Sigmoid colon (tissue), 7 donors: Measurements from ENCODE around the gene BHMT2. TPM values are rescaled to one million over a fixed set of nuclear protein-coding genes. Genes with fewer than 3 reads are reported as not detected.

Experiments
- DNase-seq: peaks from one replicate; pipeline ENCODE4 v3.0.0-alpha.2; 2019
- H3K27ac ChIP-seq, 4 donors: fragments of 200-600 bp; sonication (generic); one replicate each; pipeline ENCODE4 v1.5.1; 2016 to 2019; ENCODE audit warnings: mild to moderate bottlenecking in 1 of 4
- H3K27me3 ChIP-seq, 3 donors: fragments of 200-600 bp; sonication (generic); one replicate each; pipeline ENCODE4 v1.5.1; 2019; ENCODE audit warnings: mild to moderate bottlenecking in 1 of 3
- H3K36me3 ChIP-seq, 4 donors: fragments of 200-600 bp; sonication (generic); one replicate each; pipeline ENCODE4 v1.5.1; 2016 to 2019
- H3K4me1 ChIP-seq, 4 donors: fragments of 200-600 bp; sonication (generic); one replicate each; pipeline ENCODE4 v1.5.1; 2017 to 2019
- H3K4me3 ChIP-seq, 4 donors: fragments of 200-600 bp; sonication (generic); one replicate each; pipeline ENCODE4 v1.5.1; 2017 to 2019; ENCODE audit warnings: mild to moderate bottlenecking in 2 of 4, moderate library complexity in 1 of 4
- H3K9me3 ChIP-seq, 4 donors: fragments of 200-600 bp in 3 of 4; sonication (generic) in 3 of 4; one replicate each; pipeline versions ENCODE4 v1.5.1 to v1.6.1; 2013 to 2019
- CTCF ChIP-seq, 4 experiments: fragments of 450-650 bp in 3 of 4; fragments of 200-600 bp in 1 of 4; IDR thresholded peaks; one replicate each; pipeline ENCODE4 v1.5.1; 2016 to 2019; ENCODE audit warnings: antibody characterized with exemption in 4 of 4, mild to moderate bottlenecking in 3 of 4, moderate library complexity in 2 of 4
- EP300 ChIP-seq, 4 donors: sonication (generic); formaldehyde crosslinking; IDR thresholded peaks; one replicate each; pipeline ENCODE4 v1.6.1; 2017; ENCODE audit warnings: antibody characterized with exemption in 4 of 4
- POLR2A ChIP-seq, 2 donors: fragments of 450-650 bp; IDR thresholded peaks; one replicate each; pipeline ENCODE4 v1.6.1; 2016; ENCODE audit warnings: antibody characterized with exemption in 2 of 2, mild to moderate bottlenecking in 2 of 2, moderate library complexity in 2 of 2
- POLR2AphosphoS5 ChIP-seq, 4 donors: sonication (generic); formaldehyde crosslinking; IDR thresholded peaks; one replicate each; pipeline ENCODE4 v1.6.1; 2017; ENCODE audit warnings: antibody characterized with exemption in 4 of 4
- WGBS, 2 donors: extraction: QIAGEN DNeasy Blood & Tissue Kit; methylation state at CpG; one replicate each; pipeline ENCODE4 v1.1.7; 2013; 5-methylcytosine and 5-hydroxymethylcytosine counted together
- intact Hi-C: fragments of 100-400 bp; cut with DNase I; formaldehyde crosslinking; loops from one replicate; pipeline ENCODE4 v1.15.1; 2023
- polyA plus RNA-seq, 3 donors: library from polyadenylated mRNA; stranded (reverse); fragments of 200-250 nt; gene quantifications; one replicate each; pipeline ENCODE4 v1.2.3, GENCODE V29; 2013
- total RNA-seq, 4 donors: library from RNA; depleted of rRNA; stranded (reverse); fragments of >200 nt; gene quantifications; one replicate each; pipeline ENCODE4 v1.1.0, GENCODE V29; 2016
- donor health status: healthy with polysubstance abuse.
- donor health status: Bipolar disorder and iron deficiency.
- donor health status: healthy.

The BHMT2 gene
- total and polyA plus RNA-seq, 7 donors = 0.86 to 37.5 (median 12.1) TPM

- DNase-seq = no peak
- H3K4me1 ChIP-seq = peaks cover 0 to 11% (median 0%) of the 10 kb centered on the region in 4 donors
- no peaks in the 10 kb centered on the region for H3K36me3 ChIP-seq
- H3K9me3 ChIP-seq = no peaks in the 10 kb centered on the region
- no peak overlapping the region for H3K27ac ChIP-seq
- no peak overlapping the region for H3K4me3 ChIP-seq
- WGBS, 2 donors = 25 to 61% methylated on average over 3 of the region's 3 CpGs
- TF ChIP-seq CTCF (IDR thresholded peaks at IDR 0.05) (no peak), EP300 (IDR thresholded peaks at IDR 0.05) (no peak), POLR2AphosphoS5 (IDR thresholded peaks at IDR 0.05) (no peak), POLR2A (IDR thresholded peaks at IDR 0.05) (no peak)
- no peaks in the 10 kb centered on the region for H3K27me3 ChIP-seq
- intact Hi-C loops = no loop called here
Measured at GRCh38 chr5:79093762-79094161, 24.2 kb downstream of the BHMT2 start.

- no peak for DNase-seq
- no peak for TF ChIP-seq POLR2A (IDR thresholded peaks at IDR 0.05)
- no peak for TF ChIP-seq CTCF (IDR thresholded peaks at IDR 0.05)
- no peak for TF ChIP-seq POLR2AphosphoS5 (IDR thresholded peaks at IDR 0.05)
- no peak for TF ChIP-seq EP300 (IDR thresholded peaks at IDR 0.05)
- Histone ChIP-seq H3K4me3 (no peak overlapping the region), H3K4me1 (peaks cover 0 to 21% (median 9%) of the 10 kb centered on the region in 4 donors), H3K27ac (no peak overlapping the region), H3K36me3 (no peaks in the 10 kb centered on the region), H3K9me3 (no peaks in the 10 kb centered on the region), H3K27me3 (no peaks in the 10 kb centered on the region)
- intact Hi-C loops = no loop called here
- WGBS, 2 donors = 95 to 99% methylated on average over 2 of the region's 2 CpGs
Measured at GRCh38 chr5:79105868-79106267, 36.3 kb downstream of the BHMT2 start.

- Histone ChIP-seq H3K4me1 (peaks cover 0 to 27% (median 10%) of the 10 kb centered on the region in 4 donors), H3K4me3 (no peak overlapping the region), H3K36me3 (no peaks in the 10 kb centered on the region), H3K27me3 (peaks cover 8 to 11% (median 9%) of the 10 kb centered on the region in 3 donors), H3K9me3 (no peaks in the 10 kb centered on the region), H3K27ac (peak overlapping the region in 1 of 4 donors; percentile 22)
- intact Hi-C loops = no loop called here
- TF ChIP-seq POLR2A (IDR thresholded peaks at IDR 0.05) (no peak), POLR2AphosphoS5 (IDR thresholded peaks at IDR 0.05) (no peak), CTCF (IDR thresholded peaks at IDR 0.05) (no peak), EP300 (IDR thresholded peaks at IDR 0.05) (no peak)
- 58 to 83% methylated on average over 7 of the region's 7 CpGs for WGBS, 2 donors
- no peak for DNase-seq
Measured at GRCh38 chr5:79107020-79107796, 37.6 kb downstream of the BHMT2 start.

GRCh38 chr5:79108086-79108485 is 38.5 kb downstream of the BHMT2 start:
- DNase-seq = no peak
- Histone ChIP-seq H3K36me3 (no peaks in the 10 kb centered on the region), H3K4me1 (peaks cover 0 to 28% (median 12%) of the 10 kb centered on the region in 4 donors), H3K4me3 (no peak overlapping the region), H3K9me3 (no peaks in the 10 kb centered on the region), H3K27me3 (peaks cover 8 to 20% (median 12%) of the 10 kb centered on the region in 3 donors), H3K27ac (peak overlapping the region in 2 of 4 donors; percentile 52 to 63)
- WGBS, 2 donors = 57 to 65% methylated on average over 3 of the region's 3 CpGs
- no peak for TF ChIP-seq POLR2AphosphoS5 (IDR thresholded peaks at IDR 0.05)
- TF ChIP-seq POLR2A (IDR thresholded peaks at IDR 0.05) = no peak
- TF ChIP-seq CTCF (IDR thresholded peaks at IDR 0.05) = no peak
- intact Hi-C loops = no loop called here
